GM19035 (cell line): ENCODE data around the gene CLCNKB.
A peak's percentile ranks its signal among the peaks of the same experiment; 100 is the strongest.
"Not testable (repeated sequence)": the region's sequence is repeated elsewhere in the genome, so short reads cannot be mapped to it uniquely, and the experiment has no call there.

Source experiments
- ATAC-seq: cut with Tn5 transposase; IDR thresholded peaks from one replicate; pipeline ENCODE4 v1.9.1; 2021; ENCODE audit not compliant: unreplicated experiment

The CLCNKB gene

DNA sequence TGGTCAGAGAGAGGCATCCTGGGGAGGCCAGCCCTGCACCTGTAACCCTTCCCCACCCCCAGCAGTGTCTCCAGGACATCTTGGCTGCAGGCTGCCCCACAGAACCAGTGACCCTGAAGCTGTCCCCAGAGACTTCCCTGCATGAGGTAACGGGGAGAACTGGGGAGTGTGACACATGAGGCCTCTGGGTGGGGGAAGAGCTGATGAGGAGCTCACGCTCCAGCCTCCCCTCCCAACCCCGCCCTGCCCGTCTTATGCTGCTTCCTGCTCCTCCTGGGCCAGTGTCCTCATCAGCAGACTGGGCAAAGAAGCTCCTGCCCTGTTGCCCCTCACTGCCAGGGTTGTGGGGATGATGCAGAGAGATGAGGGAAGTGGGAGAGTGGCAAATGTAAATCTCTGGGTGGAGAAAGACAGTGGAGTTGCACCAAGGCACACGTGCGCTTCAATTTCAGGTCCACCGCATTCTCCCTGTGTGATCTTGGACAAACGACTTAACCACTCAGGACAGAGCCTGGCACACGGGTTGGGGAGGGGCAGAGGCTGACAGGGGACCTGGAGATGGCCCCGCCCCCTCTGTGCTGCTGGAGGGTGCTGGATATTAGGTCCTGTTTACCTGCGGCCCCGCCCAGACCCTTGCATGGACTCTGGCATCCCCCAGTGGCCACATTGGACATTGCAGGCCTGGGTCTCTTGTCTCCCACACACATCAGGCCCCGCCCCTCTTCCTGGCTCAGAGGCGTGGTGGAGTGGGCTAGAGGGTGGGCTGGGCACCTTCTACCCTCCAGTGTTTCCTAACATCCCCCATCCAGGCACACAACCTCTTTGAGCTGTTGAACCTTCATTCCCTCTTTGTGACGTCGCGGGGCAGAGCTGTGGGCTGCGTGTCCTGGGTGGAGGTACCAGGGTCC is 12.3 kb downstream of the CLCNKB start:
- ATAC-seq, result peak; percentile 66

DNA sequence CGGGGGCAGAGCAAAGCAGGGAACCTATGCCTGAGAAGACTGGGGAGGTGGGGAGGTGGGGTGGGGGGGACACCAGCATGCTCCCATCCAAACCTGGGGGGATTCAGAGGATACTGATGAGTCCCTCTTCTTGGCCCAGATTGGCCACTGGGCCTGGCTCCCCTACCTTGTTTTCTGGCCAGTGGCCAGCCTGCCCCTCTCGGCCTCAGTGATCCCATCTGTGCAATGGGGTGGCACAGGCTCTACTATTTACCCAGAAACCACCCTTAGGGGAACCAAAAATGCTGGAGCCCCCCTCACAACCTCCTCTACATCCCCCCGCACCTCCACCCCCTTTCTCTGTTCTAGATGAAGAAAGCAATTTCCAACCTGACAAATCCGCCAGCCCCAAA is 12.9 kb downstream of the CLCNKB start:
- not testable (repeated sequence) for ATAC-seq

DNA sequence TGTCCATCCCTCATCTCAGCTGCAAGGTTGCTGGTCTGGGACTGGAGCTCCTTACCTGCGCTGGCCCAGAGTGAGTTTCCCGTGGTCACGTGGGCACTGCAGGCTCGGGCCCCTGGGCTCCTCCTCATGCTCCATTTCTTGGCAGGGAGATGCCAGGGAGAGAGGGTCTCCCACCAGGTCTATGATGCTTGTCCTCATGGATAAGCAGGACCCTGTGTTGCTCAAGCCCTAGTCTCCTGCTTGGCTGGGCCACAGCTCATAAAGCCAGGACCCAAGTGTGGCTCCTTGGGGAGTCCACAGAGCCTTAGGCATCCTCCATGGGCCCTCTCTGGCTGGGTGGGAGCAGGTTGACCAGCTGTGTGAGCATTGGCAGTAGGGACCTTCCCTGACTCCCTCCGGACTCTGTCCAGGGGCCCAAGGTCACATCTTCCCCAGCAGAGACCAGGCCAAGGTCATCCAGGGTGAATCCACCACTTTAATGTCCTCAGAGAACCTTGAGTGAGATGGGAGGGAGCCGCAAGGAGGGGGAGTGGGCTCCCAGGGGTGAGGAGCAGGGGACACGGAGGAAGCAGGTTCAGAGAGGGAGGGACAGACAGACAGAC is 13.8 kb downstream of the CLCNKB start:
- not testable (repeated sequence) for ATAC-seq

DNA sequence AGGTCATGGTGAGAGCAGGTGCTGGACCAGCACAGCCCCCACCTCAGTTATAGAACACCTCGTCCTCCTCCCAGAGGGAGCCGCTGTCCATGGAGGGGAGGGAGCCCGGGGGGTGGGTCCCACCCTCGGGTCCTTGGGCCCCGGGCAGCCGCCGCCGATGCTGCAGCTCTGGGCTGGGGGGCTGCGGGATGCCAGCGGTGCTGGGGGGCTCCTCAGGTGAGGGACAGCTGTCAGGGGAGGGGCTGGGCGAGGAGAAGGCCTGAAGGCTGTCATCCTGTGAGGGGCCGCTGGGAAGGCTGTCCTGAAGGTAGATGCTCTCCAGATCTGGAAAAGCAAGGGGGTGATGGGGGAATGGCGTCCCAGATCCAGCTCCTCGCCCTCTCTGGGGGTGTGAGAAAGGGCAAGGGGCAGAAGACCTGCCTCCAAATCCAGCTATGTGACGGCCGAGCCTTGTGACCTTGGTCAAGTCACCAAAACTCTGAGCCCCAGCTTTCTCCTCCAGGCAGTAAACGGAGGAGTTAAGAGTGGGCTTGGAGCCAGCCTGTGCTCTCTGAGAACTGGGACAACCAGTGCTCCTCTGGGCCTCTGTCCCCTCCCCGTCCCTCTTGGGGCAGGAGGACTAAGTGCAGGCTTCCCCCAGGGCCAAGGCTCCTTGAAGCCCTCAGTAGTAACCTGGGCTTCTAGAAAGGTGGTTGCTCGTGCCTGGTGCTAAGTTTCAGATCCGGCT is 15.0 kb downstream of the CLCNKB start:
- not testable (repeated sequence) for ATAC-seq

DNA sequence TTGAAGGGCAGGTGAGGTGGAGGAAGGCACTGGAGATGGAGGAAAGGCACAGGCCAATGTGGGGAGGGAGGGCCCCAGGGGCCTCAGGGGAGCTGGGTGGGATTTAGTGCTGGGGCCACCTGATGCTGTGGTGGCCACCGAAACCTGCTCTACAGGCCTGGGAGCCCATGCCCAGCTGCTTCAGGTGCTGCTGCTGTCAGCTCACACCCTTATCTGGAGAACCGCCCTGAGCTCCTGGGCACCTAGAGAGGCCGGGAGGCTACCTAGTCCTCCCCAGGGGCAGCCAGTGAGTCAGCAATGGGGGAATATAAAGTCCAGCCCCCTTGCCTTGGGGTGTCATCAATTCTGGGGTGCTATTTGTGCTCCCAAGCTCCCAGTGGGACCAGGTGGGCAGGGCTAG is 17.7 kb downstream of the CLCNKB start:
- ATAC-seq, result no peak

DNA sequence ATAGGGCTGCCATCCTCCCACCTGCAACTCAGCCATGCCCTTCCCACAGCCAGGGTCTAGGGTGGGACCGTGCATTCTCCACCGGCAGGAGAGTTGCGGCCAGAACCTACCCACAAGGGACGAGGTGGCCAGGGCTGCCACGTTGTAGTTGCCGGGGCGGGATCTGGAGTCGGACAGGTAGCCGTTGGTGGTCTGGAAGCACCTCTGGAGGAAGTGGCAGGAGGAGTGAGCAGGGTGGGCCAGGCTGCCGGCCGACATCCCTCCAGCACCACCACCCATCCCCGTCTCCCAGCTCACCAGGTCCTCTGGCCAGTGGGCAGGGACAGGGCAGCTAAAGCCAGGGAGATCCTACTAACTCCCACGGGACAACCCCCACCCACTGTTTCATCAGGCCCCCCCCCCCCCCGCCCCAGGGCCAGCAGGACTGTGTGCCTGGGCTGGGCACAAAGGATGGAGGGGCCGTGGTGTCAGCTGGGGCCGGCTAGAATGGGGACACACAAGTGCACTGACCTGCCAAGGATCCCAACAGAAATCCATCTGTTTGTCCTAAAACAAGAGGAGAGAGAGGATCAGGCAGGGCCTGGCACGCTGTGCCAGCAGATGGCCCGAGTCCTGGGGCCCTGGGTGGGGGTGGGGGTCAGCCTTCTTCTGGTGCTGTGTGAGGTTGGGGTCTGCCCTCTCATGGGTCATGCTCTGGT is 18.6 kb downstream of the CLCNKB start:
- not testable (repeated sequence) for ATAC-seq

DNA sequence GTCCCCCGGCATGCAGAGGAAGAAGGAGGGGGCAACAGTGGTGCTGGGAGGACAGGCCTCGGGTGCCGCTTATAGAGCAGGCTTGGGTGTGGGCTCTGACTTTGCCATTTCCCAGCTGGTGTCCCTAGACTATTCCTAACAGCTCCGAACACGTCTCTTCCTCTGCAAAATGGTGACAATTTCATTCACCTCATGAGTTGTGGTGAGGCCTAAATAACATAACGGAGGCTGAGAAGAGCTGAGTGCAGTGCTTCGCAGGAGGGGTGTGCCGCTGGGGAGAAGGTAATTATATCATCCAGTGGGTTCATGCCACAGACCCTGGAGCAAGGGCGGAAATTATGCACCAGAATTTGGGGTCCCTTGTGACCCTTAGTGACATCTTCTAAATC is 19.1 kb downstream of the CLCNKB start:
- not testable (repeated sequence) for ATAC-seq

DNA sequence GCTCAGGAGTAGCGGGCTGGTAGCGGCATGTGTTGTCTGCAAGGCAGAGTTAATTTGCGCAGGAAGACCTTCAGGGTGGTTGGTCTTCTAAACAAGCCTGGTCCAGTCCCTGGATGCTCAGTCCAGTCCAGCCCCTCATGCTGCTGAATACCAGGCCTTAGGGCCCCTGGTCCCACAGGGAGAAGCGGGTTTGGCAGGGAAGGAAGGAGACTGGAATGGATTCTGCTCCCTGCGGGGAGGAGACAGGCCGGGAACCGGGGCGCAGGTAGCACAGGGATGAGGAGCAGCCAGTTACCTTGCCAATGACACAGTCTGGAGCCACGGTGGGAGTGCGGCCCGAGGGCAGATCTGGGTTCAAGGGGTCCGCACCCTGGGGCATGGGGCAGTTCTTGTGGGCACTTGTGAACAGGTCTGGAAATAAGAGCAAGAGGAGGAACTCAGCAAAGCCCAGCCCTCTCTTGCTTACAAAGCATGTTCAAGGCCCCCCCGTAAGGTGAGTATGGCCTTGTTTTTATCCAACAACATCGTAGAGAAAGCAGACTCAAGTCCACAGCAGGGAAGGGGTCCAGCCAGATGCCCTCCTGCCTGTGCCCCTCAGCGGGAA is 19.7 kb downstream of the CLCNKB start:
- no peak for ATAC-seq

DNA sequence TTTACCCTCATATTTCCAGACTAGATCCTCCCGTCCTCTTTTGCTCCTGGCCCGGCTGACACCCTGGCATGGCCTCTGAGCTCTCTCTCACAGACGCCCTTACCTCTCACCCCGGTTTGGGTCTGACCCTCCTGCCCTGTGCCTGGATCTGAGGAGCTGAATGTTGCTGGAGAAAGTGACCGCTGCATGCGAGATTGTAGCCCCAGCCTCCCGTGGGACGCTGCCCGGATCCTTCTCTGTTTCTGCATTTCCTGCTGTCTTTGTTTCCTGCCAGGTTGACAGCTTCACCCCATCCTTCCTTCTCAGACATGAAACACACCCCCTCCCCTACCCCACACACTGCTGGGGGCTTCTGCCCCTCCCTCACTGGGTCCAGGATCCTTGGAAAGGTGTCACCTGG is 20.3 kb downstream of the CLCNKB start:
- ATAC-seq, result no peak

DNA sequence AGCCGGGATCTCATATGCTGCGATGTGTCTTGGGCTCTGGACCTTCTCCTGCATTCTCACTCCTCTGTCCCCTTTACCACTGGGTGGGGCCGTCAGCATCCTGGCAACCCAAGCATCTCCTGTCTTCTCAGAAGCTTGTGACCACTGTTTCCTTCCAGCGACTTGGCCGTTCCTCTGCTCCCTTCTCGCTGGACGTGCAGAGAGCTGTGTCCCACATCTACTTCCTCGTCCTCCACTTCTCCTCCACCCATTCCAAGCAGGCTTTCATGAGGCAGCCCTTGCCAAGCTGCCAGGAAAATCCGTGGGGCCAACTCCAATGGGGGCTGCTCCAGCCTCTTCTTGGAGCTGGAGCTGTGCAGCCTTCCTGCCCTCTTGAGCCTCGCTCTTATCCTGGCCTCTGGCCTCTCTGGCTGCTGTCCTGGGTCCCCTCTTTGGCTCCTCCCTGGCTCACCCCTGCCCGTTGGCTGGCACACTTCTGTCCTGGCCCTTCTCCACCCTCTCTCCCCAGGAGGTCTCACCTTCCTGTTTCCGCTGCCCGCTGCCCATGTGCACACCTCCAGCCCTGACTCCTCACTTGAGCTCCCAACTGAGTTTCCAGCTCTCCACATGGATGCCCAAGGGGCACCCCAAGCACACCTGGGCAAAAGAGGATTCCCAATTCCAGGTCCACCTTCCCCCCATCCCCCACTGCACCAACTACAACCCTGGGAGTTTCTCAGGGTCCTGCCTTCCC is 21.1 kb downstream of the CLCNKB start:
- no peak for ATAC-seq

DNA sequence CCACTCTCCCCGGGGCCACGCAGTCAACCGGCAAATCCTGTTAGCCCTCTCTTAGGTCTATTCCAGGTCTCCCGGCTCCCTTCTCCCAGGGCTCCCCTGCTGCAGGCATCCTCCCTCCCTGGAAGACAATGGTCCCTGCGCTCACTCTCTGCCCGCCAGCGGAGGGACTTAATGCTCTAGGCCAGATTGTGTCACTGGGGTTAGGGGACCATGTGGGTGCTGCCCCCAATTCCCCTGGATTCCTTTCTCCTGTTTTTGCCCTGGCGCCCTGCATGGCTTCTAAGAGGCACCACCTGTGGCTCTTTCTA is 21.6 kb downstream of the CLCNKB start:
- ATAC-seq, result no peak

DNA sequence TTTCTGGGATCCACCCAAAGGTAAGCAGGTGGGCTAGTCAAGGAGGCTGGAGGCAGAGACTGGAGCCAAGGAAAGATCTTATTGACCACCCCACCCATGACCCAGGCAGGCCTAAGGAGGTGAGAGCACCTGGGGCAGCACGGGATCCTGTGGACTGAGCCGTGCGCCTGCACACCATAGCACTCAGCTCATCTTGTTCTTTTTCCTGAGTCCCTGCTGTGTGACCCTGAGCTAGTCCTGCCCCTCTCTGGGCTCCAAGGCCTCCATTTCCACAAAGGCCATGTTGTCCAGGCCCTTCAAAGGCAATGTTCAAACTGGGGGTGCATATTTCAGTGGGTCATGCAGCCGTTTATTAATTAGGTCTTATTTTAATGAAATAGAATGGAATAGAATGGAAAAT is 22.7 kb downstream of the CLCNKB start:
- no peak for ATAC-seq

DNA sequence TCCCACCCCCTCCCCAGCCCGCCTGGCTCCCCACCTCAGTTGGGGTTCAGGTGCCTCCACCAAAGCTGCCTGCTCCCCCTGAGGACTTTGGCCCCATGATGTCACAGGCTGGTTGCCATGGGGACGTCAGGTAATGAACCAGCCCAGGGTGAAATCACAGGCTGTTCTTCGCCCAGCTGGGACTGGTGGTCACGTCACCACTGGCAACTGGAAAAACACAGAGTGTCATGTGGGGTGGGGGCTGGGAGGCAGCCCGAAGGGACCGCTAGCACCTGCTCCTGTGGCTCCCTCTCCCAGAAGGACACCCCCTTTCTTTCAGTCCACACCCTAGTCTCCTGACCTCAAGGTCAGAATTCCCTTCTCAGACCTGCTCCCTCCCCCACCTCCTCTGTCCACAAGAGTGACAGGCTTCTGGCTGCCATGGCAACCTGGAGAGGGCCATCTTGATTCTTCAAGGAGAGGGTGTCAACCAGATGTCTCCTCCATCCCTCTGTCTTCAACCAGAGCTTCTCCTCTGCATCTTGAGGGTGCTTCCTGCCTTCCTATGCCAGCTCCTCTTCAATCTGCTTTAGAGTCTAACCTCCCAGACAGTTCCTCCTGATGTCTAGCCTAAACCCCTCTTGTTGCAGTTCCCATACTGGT is 23.7 kb downstream of the CLCNKB start:
- no peak for ATAC-seq

DNA sequence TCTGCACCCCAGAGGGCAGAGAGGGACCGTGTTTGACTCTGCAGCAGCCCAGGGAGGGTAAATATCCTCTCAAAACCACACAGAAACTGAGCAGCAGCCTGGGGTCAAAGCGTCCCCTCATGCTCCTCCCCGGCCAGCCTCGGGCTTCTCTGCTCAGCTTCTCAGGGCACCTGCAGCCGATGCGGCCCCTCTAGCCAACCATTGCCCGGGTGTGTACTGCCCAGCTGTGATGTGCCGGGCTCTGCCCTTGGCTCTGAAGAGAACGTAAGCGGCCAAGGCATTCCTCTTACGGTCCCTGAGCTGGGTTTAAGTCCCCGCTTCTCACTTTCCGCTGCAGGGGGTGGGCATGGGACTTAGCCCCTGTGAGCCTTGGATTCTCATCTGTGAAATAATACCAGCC is 24.4 kb downstream of the CLCNKB start:
- ATAC-seq, result no peak

DNA sequence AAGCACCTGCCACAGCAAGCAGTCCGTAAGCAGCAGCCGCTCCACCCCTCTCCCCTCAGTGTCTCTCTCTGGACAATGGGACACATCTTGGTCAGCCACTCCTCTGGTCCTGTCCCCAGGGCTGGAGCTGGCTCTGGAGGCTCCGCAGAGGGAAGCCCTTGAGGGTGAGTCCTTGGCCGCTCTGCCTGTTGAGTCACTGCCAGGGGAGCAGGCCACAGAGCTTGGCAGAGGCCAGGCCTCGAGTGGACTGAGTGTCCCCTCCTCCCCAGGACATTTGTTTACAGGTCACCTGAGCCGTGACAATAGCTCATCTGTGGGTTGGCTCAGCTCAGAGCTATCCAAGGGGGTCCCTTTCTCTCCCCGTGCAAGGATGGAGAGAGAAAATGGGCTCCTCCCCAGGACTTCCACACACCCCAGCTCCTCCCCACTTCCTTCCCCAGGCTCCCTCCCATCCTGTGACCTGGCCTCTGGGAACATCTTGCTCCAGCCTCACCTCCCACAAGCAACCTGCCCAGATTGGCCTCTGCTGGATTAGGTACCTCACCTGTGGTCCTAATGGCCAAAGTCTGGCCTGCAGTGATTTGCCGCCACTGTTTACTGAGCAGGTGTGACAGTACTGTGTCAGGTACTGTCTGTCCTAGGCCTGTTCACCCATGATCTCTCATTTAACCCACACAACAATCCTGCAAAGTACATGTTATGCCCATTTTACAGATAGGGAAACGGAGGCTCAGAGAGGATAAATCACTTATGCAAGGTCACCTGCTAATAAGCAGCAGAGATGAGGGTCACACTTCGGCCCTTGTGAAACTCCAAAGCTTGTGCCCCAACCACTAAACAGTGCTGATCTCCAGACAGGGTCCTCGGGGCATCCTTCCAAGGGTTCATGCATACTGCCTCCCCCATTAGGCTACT is 25.0 kb downstream of the CLCNKB start:
- ATAC-seq, result no peak

DNA sequence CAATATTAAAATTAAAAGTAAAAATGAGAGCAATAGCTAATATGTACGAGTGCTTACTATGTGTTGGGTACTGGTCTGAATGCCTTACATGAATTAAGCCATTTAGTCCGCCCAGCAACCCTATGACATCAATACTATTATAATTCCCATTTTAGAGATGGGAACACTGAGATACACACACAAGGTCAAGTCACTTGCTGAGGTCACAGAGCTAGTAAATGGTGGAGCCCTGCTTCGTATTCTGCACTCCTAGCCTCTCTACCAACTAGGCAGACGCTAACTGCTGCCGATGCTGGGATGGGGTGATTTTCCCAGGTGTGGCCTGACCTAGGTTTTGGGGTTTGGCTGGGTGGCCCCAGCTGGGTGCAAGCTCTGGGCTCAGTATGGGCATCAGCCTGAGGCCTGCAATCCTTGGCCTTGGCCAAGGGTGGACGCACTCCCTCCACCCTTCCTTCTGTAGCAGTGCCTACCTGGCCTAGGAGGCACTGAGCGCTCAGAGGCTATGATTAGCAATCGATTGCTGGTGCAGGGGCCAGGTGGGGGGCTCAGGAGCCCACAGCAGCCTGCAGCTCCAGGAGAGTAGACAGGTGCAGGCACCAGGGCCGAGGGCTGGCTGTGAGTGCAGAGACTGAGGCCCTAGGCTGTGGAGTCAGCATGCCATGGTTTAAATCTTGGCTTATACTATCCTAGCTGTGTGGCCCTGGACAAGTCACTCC is 27.2 kb downstream of the CLCNKB start:
- ATAC-seq, result no peak

DNA sequence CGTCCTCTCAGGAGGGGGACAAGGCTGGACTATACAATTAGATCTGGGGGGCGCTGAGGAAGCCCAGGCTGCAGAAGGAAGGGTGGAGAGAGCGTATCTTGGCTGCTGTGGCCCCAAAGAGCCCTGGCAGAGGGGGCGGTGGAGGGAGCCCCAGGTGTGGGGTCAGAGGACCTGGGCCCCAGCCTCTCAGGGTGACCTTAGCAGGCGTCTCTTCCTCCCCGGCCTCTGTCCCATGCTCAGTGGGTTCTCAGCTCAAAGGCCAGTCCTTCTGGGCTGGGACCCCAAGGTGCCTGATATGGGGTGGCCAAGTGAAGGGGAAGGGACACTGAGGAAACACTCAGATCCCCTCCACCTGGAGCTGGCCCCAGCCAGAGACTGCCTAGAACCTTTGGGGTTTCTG is 28.0 kb downstream of the CLCNKB start:
- ATAC-seq, result no peak

DNA sequence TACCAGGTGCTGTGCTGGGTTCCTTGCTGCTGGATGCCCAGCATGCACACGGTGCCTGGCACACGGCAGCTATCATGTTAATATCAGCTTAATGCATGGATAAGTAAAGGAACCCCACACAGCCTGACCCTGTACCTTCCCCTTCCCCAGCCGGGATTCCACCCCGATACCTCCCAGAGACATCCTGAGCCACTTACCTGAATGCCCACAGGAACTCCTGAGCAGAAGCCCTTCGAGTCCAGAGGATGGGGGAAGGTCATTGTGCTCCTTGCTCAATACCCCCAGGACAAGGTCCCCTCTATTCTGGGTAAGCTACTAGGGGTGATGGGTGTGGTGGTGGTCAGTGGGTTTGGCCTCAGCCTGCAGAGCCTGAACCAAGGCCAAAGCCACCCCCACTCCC is 28.5 kb downstream of the CLCNKB start:
- no peak for ATAC-seq
